GM12878 (cell line): Measurements from ENCODE around the gene MTFP1. TPM values are rescaled to one million over a fixed set of nuclear protein-coding genes. Genes with fewer than 3 reads are reported as not detected.

Experiments
- BMI1 ChIP-seq: fragments of 450-650 bp; IDR thresholded peaks from 2 replicates; pipeline ENCODE4 v1.6.1; 2016; ENCODE audit warnings: mild to moderate bottlenecking, moderate library complexity, borderline replicate concordance
- CBX3 ChIP-seq: fragments of 200-600 bp; sonication (generic); IDR thresholded peaks from 2 replicates; pipeline ENCODE4 v1.6.1; 2016; ENCODE audit warnings: low read depth, borderline replicate concordance
- CBX5 ChIP-seq: sonication (generic); IDR thresholded peaks from 2 replicates; pipeline ENCODE4 v1.6.1; 2016; ENCODE audit warnings: low read depth, moderate library complexity, mild to moderate bottlenecking, inconsistent platforms
- EED ChIP-seq: sonication (generic); IDR thresholded peaks from 2 replicates; pipeline ENCODE4 v1.6.1; 2016; ENCODE audit warnings: antibody characterized with exemption, low read depth
- EGR1 ChIP-seq, 2 experiments: IDR thresholded peaks; 1 replicate in 1 of 2; 2 replicates in 1 of 2; pipeline ENCODE4 v1.6.1; 2011 to 2012; ENCODE audit warnings: low read depth in 2 of 2, low read length in 2 of 2, borderline replicate concordance in 1 of 2, mild to moderate bottlenecking in 1 of 2, moderate library complexity in 1 of 2
- EZH2 ChIP-seq: IDR thresholded peaks from 2 replicates; pipeline ENCODE4 v1.6.1; 2012; ENCODE audit warnings: low read depth, mild to moderate bottlenecking, control low read depth, inconsistent platforms, low read length, borderline replicate concordance; ENCODE audit not compliant: control insufficient read depth
- HDAC6 ChIP-seq: fragments of 200-600 bp; sonication (generic); IDR thresholded peaks from one replicate; pipeline ENCODE4 v1.8.0; 2017; ENCODE audit warnings: antibody characterized with exemption; ENCODE audit not compliant: unreplicated experiment
- NFXL1 ChIP-seq: fragments of 450-650 bp; IDR thresholded peaks from 2 replicates; pipeline ENCODE4 v1.6.1; 2017; ENCODE audit warnings: antibody characterized with exemption, mild to moderate bottlenecking, borderline replicate concordance
- NFYA ChIP-seq: IDR thresholded peaks from 2 replicates; pipeline ENCODE4 v1.6.1; 2011; ENCODE audit warnings: low read depth, mild to moderate bottlenecking, low read length, improper control_type of control experiment, borderline replicate concordance
- NR2C1 ChIP-seq: fragments of 450-650 bp; IDR thresholded peaks from 2 replicates; pipeline ENCODE4 v1.6.1; 2017; ENCODE audit warnings: antibody characterized with exemption, mild to moderate bottlenecking, moderate library complexity
- NRF1 ChIP-seq: conservative IDR thresholded peaks from 2 replicates; pipeline ENCODE4 v1.6.1; 2011; ENCODE audit warnings: mild to moderate bottlenecking, low read depth, low read length, improper control_type of control experiment
- PAX5 ChIP-seq: IDR thresholded peaks from 2 replicates; pipeline ENCODE4 v1.6.1; 2011; ENCODE audit warnings: low read depth, low read length, borderline replicate concordance
- POLR2A ChIP-seq: IDR thresholded peaks from 2 replicates; pipeline ENCODE4 v1.6.1; 2011; ENCODE audit warnings: low read depth, mild to moderate bottlenecking, low read length
- SIN3A ChIP-seq: IDR thresholded peaks from 2 replicates; pipeline ENCODE4 v1.6.1; 2012; ENCODE audit warnings: low read depth, low read length, improper control_type of control experiment
- ZNF622 ChIP-seq: fragments of 450-650 bp; IDR thresholded peaks from 2 replicates; pipeline ENCODE4 v1.6.1; 2017; ENCODE audit warnings: mild to moderate bottlenecking, inconsistent platforms
- ZSCAN29 ChIP-seq: fragments of 450-650 bp; IDR thresholded peaks from 2 replicates; pipeline ENCODE4 v1.6.1; 2017; ENCODE audit warnings: mild to moderate bottlenecking, moderate library complexity
- polyA plus RNA-seq, 11 experiments: library from polyadenylated mRNA; depleted of rRNA in 4 of 11; unstranded in 6 of 11; stranded (reverse) in 5 of 11; fragments of >200 nt; fragmentation: Nextera tagmentation in 4 of 11; fragmentation: Illumina TruSeq in 1 of 11; extraction: Ambion mirVana in 4 of 11; extraction: Trizol in 1 of 11; gene quantifications; 1 replicate in 1 of 11; 2 replicates in 10 of 11; pipeline versions ENCODE4 v1.2.1 to v1.2.3, GENCODE V29; 2011 to 2016; ENCODE audit warnings: inconsistent platforms in 2 of 11, missing spikeins in 2 of 11, low read depth in 1 of 11
- total RNA-seq, 4 experiments: library from RNA; depleted of rRNA in 3 of 4; stranded (reverse); fragments of >200 nt in 3 of 4; fragmentation: Illumina TruSeq in 1 of 4; extraction: Trizol in 1 of 4; gene quantifications; 2 replicates each; pipeline versions ENCODE4 v1.2.1 to v1.2.3, GENCODE V29; 2013 to 2021
- TF ChIP-seq, protein P1 (sequence below): fragments of 150-350 bp; IDR thresholded peaks from 2 replicates; pipeline ENCODE4 v1.6.1; 2016; ENCODE audit warnings: low read depth, low read length
- TF ChIP-seq, protein P2 (sequence below): fragments of 150-350 bp; IDR thresholded peaks from 2 replicates; pipeline ENCODE4 v1.6.1; 2014; ENCODE audit warnings: mild to moderate bottlenecking, low read depth, low read length
- TF ChIP-seq, protein P3 (sequence below): fragments of 450-650 bp; formaldehyde crosslinking; IDR thresholded peaks from 2 replicates; pipeline ENCODE4 v1.4.0; 2022; ENCODE audit warnings: mild to moderate bottlenecking, moderate library complexity

MTFP1 gene
- total and polyA plus RNA-seq, 10 of the 15 experiments (the other 5 are each of a cell fraction or from before 2014, with no cell fraction given), result 20.5 to 133 (median 59.8) TPM

DNA sequence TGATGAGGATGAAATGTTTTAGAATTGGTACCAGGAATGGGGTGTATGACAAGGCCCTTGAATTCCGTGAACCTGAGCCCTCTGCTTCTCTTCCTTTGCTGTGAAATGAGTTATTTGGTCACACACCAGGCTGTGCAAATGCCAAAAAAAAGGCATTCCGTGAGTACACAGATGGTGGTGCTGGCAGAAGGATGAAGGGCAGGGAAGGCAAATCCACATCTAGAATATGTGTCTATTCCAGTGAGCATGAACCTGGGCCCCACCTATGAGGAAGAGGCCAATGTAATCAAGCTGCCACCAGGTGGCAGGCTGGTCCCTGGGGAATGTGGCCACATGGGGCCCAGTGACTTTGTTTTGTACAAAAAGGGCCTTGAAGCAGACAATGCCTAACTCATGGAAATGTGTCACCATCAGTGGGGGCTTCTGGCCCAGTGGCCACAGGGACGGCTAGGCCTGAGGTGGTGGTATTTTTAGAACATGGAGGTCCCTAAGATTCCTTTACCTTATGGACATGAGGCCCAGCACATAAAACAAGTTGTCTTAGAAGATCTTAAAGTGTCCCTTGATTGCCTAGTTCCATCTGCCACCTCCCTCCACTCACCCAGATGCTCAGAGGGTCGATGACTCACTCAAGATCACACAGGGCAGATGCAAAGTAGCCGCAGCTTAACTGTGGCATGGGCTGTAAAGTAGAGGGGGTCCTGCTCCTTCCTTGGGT, 34.4 kb upstream of the MTFP1 start (continued):
- TF ChIP-seq PAX5 (no peak), NRF1 (no peak), EGR1 (IDR thresholded peaks at IDR 0.05; ENCODE audit: borderline replicate concordance in 1 of 2, low read depth in 2 of 2, low read length in 2 of 2) (no peak), POLR2A (no peak), EZH2 (no peak), CBX5 (no peak), BMI1 (no peak), EED (0 out of 2 replicates have a peak, but pooled peaks have one; percentile 27), NFXL1 (no peak), NFYA (no peak), CBX3 (no peak), ZSCAN29 (no peak), ZNF622 (no peak), HDAC6 (no peak), SIN3A (no peak), NR2C1 (no peak)
- TF ChIP-seq, protein P1, sequence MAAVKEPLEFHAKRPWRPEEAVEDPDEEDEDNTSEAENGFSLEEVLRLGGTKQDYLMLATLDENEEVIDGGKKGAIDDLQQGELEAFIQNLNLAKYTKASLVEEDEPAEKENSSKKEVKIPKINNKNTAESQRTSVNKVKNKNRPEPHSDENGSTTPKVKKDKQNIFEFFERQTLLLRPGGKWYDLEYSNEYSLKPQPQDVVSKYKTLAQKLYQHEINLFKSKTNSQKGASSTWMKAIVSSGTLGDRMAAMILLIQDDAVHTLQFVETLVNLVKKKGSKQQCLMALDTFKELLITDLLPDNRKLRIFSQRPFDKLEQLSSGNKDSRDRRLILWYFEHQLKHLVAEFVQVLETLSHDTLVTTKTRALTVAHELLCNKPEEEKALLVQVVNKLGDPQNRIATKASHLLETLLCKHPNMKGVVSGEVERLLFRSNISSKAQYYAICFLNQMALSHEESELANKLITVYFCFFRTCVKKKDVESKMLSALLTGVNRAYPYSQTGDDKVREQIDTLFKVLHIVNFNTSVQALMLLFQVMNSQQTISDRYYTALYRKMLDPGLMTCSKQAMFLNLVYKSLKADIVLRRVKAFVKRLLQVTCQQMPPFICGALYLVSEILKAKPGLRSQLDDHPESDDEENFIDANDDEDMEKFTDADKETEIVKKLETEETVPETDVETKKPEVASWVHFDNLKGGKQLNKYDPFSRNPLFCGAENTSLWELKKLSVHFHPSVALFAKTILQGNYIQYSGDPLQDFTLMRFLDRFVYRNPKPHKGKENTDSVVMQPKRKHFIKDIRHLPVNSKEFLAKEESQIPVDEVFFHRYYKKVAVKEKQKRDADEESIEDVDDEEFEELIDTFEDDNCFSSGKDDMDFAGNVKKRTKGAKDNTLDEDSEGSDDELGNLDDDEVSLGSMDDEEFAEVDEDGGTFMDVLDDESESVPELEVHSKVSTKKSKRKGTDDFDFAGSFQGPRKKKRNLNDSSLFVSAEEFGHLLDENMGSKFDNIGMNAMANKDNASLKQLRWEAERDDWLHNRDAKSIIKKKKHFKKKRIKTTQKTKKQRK, result no peak
- TF ChIP-seq, protein P2, sequence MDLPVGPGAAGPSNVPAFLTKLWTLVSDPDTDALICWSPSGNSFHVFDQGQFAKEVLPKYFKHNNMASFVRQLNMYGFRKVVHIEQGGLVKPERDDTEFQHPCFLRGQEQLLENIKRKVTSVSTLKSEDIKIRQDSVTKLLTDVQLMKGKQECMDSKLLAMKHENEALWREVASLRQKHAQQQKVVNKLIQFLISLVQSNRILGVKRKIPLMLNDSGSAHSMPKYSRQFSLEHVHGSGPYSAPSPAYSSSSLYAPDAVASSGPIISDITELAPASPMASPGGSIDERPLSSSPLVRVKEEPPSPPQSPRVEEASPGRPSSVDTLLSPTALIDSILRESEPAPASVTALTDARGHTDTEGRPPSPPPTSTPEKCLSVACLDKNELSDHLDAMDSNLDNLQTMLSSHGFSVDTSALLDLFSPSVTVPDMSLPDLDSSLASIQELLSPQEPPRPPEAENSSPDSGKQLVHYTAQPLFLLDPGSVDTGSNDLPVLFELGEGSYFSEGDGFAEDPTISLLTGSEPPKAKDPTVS, result no peak
- TF ChIP-seq, protein P3, sequence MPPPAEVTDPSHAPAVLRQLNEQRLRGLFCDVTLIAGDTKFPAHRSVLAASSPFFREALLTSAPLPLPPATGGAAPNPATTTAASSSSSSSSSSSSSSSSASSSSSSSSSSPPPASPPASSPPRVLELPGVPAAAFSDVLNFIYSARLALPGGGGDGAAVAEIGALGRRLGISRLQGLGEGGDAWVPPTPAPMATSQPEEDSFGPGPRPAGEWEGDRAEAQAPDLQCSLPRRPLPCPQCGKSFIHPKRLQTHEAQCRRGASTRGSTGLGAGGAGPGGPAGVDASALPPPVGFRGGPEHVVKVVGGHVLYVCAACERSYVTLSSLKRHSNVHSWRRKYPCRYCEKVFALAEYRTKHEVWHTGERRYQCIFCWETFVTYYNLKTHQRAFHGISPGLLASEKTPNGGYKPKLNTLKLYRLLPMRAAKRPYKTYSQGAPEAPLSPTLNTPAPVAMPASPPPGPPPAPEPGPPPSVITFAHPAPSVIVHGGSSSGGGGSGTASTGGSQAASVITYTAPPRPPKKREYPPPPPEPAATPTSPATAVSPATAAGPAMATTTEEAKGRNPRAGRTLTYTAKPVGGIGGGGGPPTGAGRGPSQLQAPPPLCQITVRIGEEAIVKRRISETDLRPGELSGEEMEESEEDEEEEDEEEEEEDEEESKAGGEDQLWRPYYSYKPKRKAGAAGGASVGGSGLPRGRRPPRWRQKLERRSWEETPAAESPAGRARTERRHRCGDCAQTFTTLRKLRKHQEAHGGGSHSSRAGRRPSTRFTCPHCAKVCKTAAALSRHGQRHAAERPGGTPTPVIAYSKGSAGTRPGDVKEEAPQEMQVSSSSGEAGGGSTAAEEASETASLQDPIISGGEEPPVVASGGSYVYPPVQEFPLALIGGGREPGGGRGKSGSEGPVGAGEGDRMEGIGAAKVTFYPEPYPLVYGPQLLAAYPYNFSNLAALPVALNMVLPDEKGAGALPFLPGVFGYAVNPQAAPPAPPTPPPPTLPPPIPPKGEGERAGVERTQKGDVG (CRISPR knock-in tag), result no peak
